ENCODE results near the gene JPH3.

GRCh38 chr16:87636050-87636684, 33.9 kb downstream of the JPH3 start:
- TF ChIP-seq CTCF (IDR thresholded peaks at IDR 0.05) (peak in 4 of 6 experiments; percentile 40 to 58 (median 50)), POLR2A (IDR thresholded peaks at IDR 0.05) (no peak)
